Endothelial cell of umbilical vein (primary cell): ENCODE results near the gene NUDC. TPM values are rescaled to one million over a fixed set of nuclear protein-coding genes. Genes with fewer than 3 reads are reported as not detected.

ENCODE experiments used
- BruUV-seq: library from RNA; stranded (reverse); fragments of 400-500 nt; replicated peaks from 2 replicates; lab custom pipeline; 2021; lab: Mats Ljungman, UMichigan
- CTCF ChIA-PET: fragments of 300-600, 350-600 bp; sonication (Branson Sonifier 250); formaldehyde crosslinking; loops from one replicate; lab custom pipeline; 2021; ENCODE audit warnings: antibody characterized with exemption, inconsistent platforms; lab: Charles Lee
- POLR2A ChIA-PET: fragments of 300-600, 350-600 bp; sonication (Branson Sonifier 250); formaldehyde crosslinking; loops from one replicate; lab custom pipeline; 2021; ENCODE audit warnings: antibody characterized with exemption, inconsistent platforms; lab: Charles Lee
- DNase-seq: peaks from one replicate; pipeline ENCODE4 v3.0.0-alpha.2; 2011; ENCODE audit warnings: low read depth, low spot score
- FAIRE-seq: peaks from 2 replicates; lab custom pipeline; 2011; peaks lifted over from hg19 to GRCh38; lab: Jason Lieb, UNC
- H2AFZ ChIP-seq: 2 replicates; pipeline ENCODE4 v1.6.0; 2012; ENCODE audit warnings: low read depth, low read length, control low read depth, inconsistent platforms
- H3K27ac ChIP-seq: 2 replicates; pipeline ENCODE4 v1.5.1; 2011; ENCODE audit warnings: low read depth, mild to moderate bottlenecking, control low read depth, low read length, moderate library complexity; ENCODE audit not compliant: insufficient read depth
- H3K27me3 ChIP-seq, 2 experiments: 2 replicates each; pipeline versions ENCODE4 v1.6.0 to v1.6.1; 2011; ENCODE audit warnings: low read length in 2 of 2, mixed read lengths in 1 of 2; ENCODE audit not compliant: control insufficient read depth in 2 of 2, insufficient read depth in 2 of 2
- H3K36me3 ChIP-seq, 2 experiments: 2 replicates in 1 of 2; 3 replicates in 1 of 2; pipeline ENCODE4 v1.5.1; 2011; ENCODE audit warnings: low read length in 2 of 2, mild to moderate bottlenecking in 1 of 2, moderate library complexity in 1 of 2; ENCODE audit not compliant: control insufficient read depth in 2 of 2, insufficient read depth in 2 of 2; ENCODE audit errors: extremely low read depth in 1 of 2
- H3K4me1 ChIP-seq: 3 replicates; pipeline ENCODE4 v1.5.1; 2011; ENCODE audit warnings: mild to moderate bottlenecking, low read length; ENCODE audit not compliant: control insufficient read depth, insufficient read depth; ENCODE audit errors: extremely low read depth
- H3K4me2 ChIP-seq: 2 replicates; pipeline ENCODE4 v1.6.1; 2011; ENCODE audit warnings: low read length, control low read depth, mixed read lengths; ENCODE audit not compliant: insufficient read depth
- H3K4me3 ChIP-seq, 3 experiments: fragments of 200-600 bp in 1 of 3; sonication (generic), shearing (Covaris generic) in 1 of 3; replicated peaks in 1 of 3; 2 replicates each; pipeline ENCODE4 v1.5.1; 2011 to 2016; ENCODE audit warnings: control low read depth in 3 of 3, low read length in 3 of 3, mild to moderate bottlenecking in 2 of 3, inconsistent platforms in 1 of 3, low read depth in 1 of 3, moderate library complexity in 1 of 3; ENCODE audit not compliant: insufficient read depth in 1 of 3
- H3K79me2 ChIP-seq: 2 replicates; pipeline ENCODE4 v1.6.0; 2012; ENCODE audit warnings: low read length, inconsistent platforms; ENCODE audit not compliant: control insufficient read depth, insufficient read depth
- H3K9ac ChIP-seq: replicated peaks from 2 replicates; pipeline ENCODE3; 2011; ENCODE audit warnings: low read length, control low read depth; ENCODE audit not compliant: insufficient read depth; ENCODE audit errors: extremely low read depth
- H3K9me1 ChIP-seq: replicated peaks from 3 replicates; pipeline ENCODE4 v1.6.0; 2011; ENCODE audit warnings: mild to moderate bottlenecking, low read length; ENCODE audit not compliant: control insufficient read depth, insufficient read depth; ENCODE audit errors: extremely low read depth
- H3K9me3 ChIP-seq: replicated peaks from 2 replicates; pipeline ENCODE4 v1.5.1; 2012; ENCODE audit warnings: low read length, inconsistent platforms; ENCODE audit not compliant: control insufficient read depth, insufficient read depth
- H4K20me1 ChIP-seq: replicated peaks from 2 replicates; pipeline ENCODE3; 2011; ENCODE audit warnings: mild to moderate bottlenecking, low read length; ENCODE audit not compliant: control insufficient read depth, insufficient read depth; ENCODE audit errors: extremely low read depth
- EZH2 ChIP-seq: IDR thresholded peaks from 2 replicates; pipeline ENCODE4 v1.6.1; 2012; ENCODE audit warnings: borderline replicate concordance, low read depth, mild to moderate bottlenecking, moderate library complexity, low read length, inconsistent platforms; ENCODE audit not compliant: severe bottlenecking
- FOS ChIP-seq: IDR thresholded peaks from 2 replicates; pipeline ENCODE4 v1.6.1; 2011; ENCODE audit warnings: mild to moderate bottlenecking, low read length, moderate library complexity, borderline replicate concordance; ENCODE audit not compliant: insufficient read depth
- GATA2 ChIP-seq: IDR thresholded peaks from 2 replicates; pipeline ENCODE4 v1.7.0; 2011; ENCODE audit warnings: low read depth, mild to moderate bottlenecking, moderate library complexity, mixed read lengths, low read length; ENCODE audit not compliant: insufficient read length, insufficient read depth
- JUN ChIP-seq: IDR thresholded peaks from 2 replicates; pipeline ENCODE4 v1.6.1; 2011; ENCODE audit warnings: borderline replicate concordance, low read depth; ENCODE audit not compliant: insufficient read length, insufficient read depth
- MYC ChIP-seq: IDR thresholded peaks from one replicate; pipeline ENCODE4 v1.6.1; 2011; ENCODE audit warnings: mild to moderate bottlenecking, low read depth, low read length
- POLR2A ChIP-seq: IDR thresholded peaks from 2 replicates; pipeline ENCODE4 v1.6.1; 2012; ENCODE audit warnings: low read depth, mild to moderate bottlenecking, control low read depth, low read length
- POLR2AphosphoS5 ChIP-seq: IDR thresholded peaks from 2 replicates; pipeline ENCODE4 v1.6.1; 2012; ENCODE audit warnings: low read depth, mild to moderate bottlenecking, control low read depth, low read length, moderate library complexity; ENCODE audit not compliant: insufficient read depth
- dilution Hi-C: fragments of 300-500 bp; cut with MboI; formaldehyde crosslinking; loops from one replicate; pipeline ENCODE4 v1.15.0; 2019; ENCODE audit warnings: low sequenced_read_pairs; ENCODE audit not compliant: extremely low pct_ligation_motif_present
- intact Hi-C: fragments of 100-400 bp; cut with micrococcal nuclease; formaldehyde crosslinking; loops from one replicate; pipeline ENCODE4 v1.10.0; 2022
- polyA plus RNA-seq, 4 experiments: library from polyadenylated mRNA; depleted of rRNA in 3 of 4; stranded (reverse) in 3 of 4; unstranded in 1 of 4; fragments of >200 nt; gene quantifications; 2 replicates each; pipeline versions ENCODE4 v1.2.1 to v1.2.3, GENCODE V29; 2011 to 2012; ENCODE audit warnings: missing spikeins in 1 of 4
- total RNA-seq: library from RNA; stranded (reverse); gene quantifications from 2 replicates; pipeline ENCODE4 v1.2.3, GENCODE V29; 2021
- TF ChIP-seq, protein P1 (sequence below): IDR thresholded peaks from 2 replicates; pipeline ENCODE4 v1.6.1; 2011; ENCODE audit not compliant: insufficient read depth, insufficient read length
- TF ChIP-seq, protein P2 (sequence below), 2 donors: IDR thresholded peaks; 1 replicate in 1 of 2; 2 replicates in 1 of 2; pipeline ENCODE4 v1.5.1; 2011; ENCODE audit warnings: low read length in 2 of 2, mild to moderate bottlenecking in 2 of 2, moderate library complexity in 2 of 2, control low read depth in 1 of 2, inconsistent platforms in 1 of 2, low read depth in 1 of 2; ENCODE audit not compliant: insufficient read depth in 1 of 2; ENCODE audit errors: extremely low read depth in 1 of 2

NUDC gene
- total and polyA plus RNA-seq, 2 donors (not counting 3 experiments of a cell fraction or from before 2014, with no cell fraction given) = 42.5 to 102 TPM

DNA sequence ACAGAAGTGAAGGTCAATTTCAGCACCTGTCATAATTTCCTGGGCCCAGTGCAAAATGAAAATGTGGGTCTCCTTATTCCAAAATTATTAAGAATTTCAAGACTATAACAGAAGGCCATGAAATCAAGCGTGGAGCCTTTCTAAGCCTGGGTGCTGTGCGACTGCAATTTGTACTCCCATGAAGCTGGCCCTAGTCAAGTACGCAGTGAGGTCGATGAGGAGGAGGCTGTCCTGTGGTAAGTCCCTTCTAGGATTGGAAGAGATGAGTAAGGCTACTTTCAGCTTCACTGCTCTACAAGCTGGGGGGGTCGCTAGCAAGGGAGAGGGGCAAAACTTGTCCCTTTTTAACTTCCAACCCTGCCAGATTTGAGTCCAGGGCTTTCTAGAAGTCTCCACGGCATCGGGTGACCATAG lies 410 bp upstream of the NUDC start:
- peak overlapping the region; percentile 4 for H3K27ac ChIP-seq
- dilution Hi-C loops = no loop called here
- H3K9ac ChIP-seq = no peak overlapping the region
- FAIRE-seq (no peak), DNase-seq (no peak)
- peaks cover 6 to 9% of the 10 kb centered on the region in 2 experiments for H3K36me3 ChIP-seq
- ChIA-PET POLR2A (no interaction called here), CTCF (interaction anchor here (1.5 kb wide), 1 partner anchor 21 kb away, joined by 4 read pairs; the partner anchor contains the start of gene GPATCH3)
- H3K4me1 ChIP-seq = peaks cover 26% of the 10 kb centered on the region
- TF ChIP-seq POLR2A (no peak), POLR2AphosphoS5 (no peak), MYC (no peak), EZH2 (no peak), GATA2 (no peak), FOS (no peak), JUN (no peak)
- TF ChIP-seq, protein P1, sequence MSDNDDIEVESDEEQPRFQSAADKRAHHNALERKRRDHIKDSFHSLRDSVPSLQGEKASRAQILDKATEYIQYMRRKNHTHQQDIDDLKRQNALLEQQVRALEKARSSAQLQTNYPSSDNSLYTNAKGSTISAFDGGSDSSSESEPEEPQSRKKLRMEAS = no peak
- TF ChIP-seq, protein P2, sequence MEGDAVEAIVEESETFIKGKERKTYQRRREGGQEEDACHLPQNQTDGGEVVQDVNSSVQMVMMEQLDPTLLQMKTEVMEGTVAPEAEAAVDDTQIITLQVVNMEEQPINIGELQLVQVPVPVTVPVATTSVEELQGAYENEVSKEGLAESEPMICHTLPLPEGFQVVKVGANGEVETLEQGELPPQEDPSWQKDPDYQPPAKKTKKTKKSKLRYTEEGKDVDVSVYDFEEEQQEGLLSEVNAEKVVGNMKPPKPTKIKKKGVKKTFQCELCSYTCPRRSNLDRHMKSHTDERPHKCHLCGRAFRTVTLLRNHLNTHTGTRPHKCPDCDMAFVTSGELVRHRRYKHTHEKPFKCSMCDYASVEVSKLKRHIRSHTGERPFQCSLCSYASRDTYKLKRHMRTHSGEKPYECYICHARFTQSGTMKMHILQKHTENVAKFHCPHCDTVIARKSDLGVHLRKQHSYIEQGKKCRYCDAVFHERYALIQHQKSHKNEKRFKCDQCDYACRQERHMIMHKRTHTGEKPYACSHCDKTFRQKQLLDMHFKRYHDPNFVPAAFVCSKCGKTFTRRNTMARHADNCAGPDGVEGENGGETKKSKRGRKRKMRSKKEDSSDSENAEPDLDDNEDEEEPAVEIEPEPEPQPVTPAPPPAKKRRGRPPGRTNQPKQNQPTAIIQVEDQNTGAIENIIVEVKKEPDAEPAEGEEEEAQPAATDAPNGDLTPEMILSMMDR (IDR thresholded peaks at IDR 0.05; ENCODE audit: extremely low read depth in 1 of 2, insufficient read depth in 1 of 2, low read depth in 1 of 2, low read length in 2 of 2) = no peak
- no TSS peak for BruUV-seq
- peak overlapping the region; percentile 42 for H3K4me2 ChIP-seq
- peak overlapping the region in 2 of 3 experiments; percentile 4 to 100 for H3K4me3 ChIP-seq
- peaks cover 35% of the 10 kb centered on the region for H3K79me2 ChIP-seq
- H3K9me1 ChIP-seq = no peaks in the 10 kb centered on the region
- H3K9me3 ChIP-seq = no peaks in the 10 kb centered on the region
- no peaks in the 10 kb centered on the region for H3K27me3 ChIP-seq
- H2AFZ ChIP-seq = peak overlapping the region; percentile 55
- H4K20me1 ChIP-seq = no peaks in the 10 kb centered on the region
- intact Hi-C loops = loop anchor here (1.0 kb wide), 1 partner anchor 21 kb away; the partner anchor contains the start of gene GPATCH3
